SJSA1 (cell line): ENCODE results near the gene DHTKD1. TPM values are rescaled to one million over a fixed set of nuclear protein-coding genes. Genes with fewer than 3 reads are reported as not detected.
"Not testable (repeated sequence)": the region's sequence is repeated elsewhere in the genome, so short reads cannot be mapped to it uniquely, and the experiment has no call there.

Source experiments
- DNase-seq, 2 experiments: peaks; one replicate each; pipeline ENCODE4 v3.0.0-alpha.2; 2015 to 2020; ENCODE audit warnings: low spot score in 2 of 2, low read depth in 1 of 2
- H3K27ac ChIP-seq: fragments of 250-450 bp; sonication (Bioruptor Pico); 2 replicates; pipeline ENCODE4 v1.5.1; 2020; ENCODE audit warnings: mild to moderate bottlenecking, moderate library complexity
- H3K27me3 ChIP-seq: fragments of 250-450 bp; sonication (Bioruptor Pico); replicated peaks from 2 replicates; pipeline ENCODE4 v1.5.1; 2020; ENCODE audit warnings: mild to moderate bottlenecking, moderate library complexity
- H3K36me3 ChIP-seq: fragments of 250-450 bp; sonication (Bioruptor Pico); 2 replicates; pipeline ENCODE4 v1.5.1; 2020; ENCODE audit warnings: mild to moderate bottlenecking
- H3K4me1 ChIP-seq: fragments of 250-450 bp; sonication (Bioruptor Pico); replicated peaks from 2 replicates; pipeline ENCODE4 v1.6.1; 2021; ENCODE audit warnings: mild to moderate bottlenecking
- H3K4me3 ChIP-seq: fragments of 250-450 bp; sonication (Bioruptor Pico); 2 replicates; pipeline ENCODE4 v1.5.1; 2020; ENCODE audit warnings: mild to moderate bottlenecking
- H3K9me3 ChIP-seq: fragments of 250-450 bp; sonication (Bioruptor Pico); replicated peaks from 2 replicates; pipeline ENCODE4 v1.5.1; 2020; ENCODE audit warnings: mild to moderate bottlenecking
- total RNA-seq: library from RNA; depleted of rRNA; stranded (reverse); fragments of >200 nt; shearing (Covaris generic); gene quantifications from 2 replicates; pipeline ENCODE4 v1.2.3, GENCODE V29; 2014

The DHTKD1 gene
- total RNA-seq, 1 experiment from 2014 or later: 19.0 TPM

DNA sequence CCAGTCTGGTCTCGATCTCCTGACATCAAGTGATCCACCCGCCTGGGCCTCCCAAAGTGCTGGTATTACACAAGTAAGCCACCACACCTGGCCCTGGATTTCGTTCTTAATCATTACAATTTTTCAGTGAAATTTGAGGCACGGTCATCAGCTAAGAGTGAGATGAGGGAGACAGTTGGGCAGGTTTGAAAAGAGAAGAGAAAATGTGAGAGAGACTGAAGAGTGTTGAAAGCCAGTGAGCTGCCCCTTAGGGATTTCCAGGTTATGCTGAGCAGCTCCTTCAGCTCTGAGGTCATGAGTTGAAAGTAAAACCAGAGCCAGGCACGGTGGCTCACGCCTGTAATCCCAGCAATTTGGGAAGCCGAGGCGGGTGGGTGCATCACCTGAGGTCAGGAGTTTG is 20.2 kb upstream of the DHTKD1 start:
- Histone ChIP-seq H3K4me1 (peaks cover 2% of the 10 kb centered on the region), H3K36me3 (no peaks in the 10 kb centered on the region), H3K27me3 (no peaks in the 10 kb centered on the region), H3K4me3 (no peak overlapping the region), H3K27ac (no peak overlapping the region), H3K9me3 (no peaks in the 10 kb centered on the region)
- no peak for DNase-seq

- H3K4me3 ChIP-seq: no peak overlapping the region
Observed at GRCh38 chr10:12050528-12050927, 18.2 kb upstream of the DHTKD1 start.

GRCh38 chr10:12051241-12051640 is 17.5 kb upstream of the DHTKD1 start:
- no peak overlapping the region for H3K4me3 ChIP-seq
- no peak overlapping the region for H3K27ac ChIP-seq
- no peaks in the 10 kb centered on the region for H3K27me3 ChIP-seq
- no peaks in the 10 kb centered on the region for H3K36me3 ChIP-seq
- no peaks in the 10 kb centered on the region for H3K4me1 ChIP-seq
- H3K9me3 ChIP-seq: no peaks in the 10 kb centered on the region
- no peak for DNase-seq

More at GRCh38 chr10:12050528-12050927, 18.2 kb upstream of the DHTKD1 start:
- no peaks in the 10 kb centered on the region for H3K36me3 ChIP-seq
- no peaks in the 10 kb centered on the region for H3K4me1 ChIP-seq
- no peak overlapping the region for H3K27ac ChIP-seq
- H3K9me3 ChIP-seq: no peaks in the 10 kb centered on the region
- H3K27me3 ChIP-seq: no peaks in the 10 kb centered on the region
- no peak for DNase-seq

DNA sequence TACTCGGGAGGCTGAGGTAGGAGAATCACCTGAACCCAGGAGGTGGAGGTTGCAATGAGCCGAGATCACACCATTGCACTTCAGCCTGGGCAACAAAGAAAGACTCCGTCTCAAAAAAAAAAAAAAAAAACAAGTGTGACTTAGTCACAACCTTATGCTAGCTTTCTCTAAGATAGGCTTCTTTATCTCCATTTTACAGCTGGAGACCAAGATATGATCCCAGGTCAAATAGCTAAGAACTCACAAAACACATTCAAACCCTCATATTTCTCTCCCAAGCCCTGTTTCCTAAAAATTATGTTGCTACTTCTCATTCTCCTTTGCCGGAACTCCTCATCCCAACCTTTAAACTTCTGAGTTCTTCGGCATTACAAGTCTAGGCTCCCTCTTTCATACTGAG is 13.0 kb upstream of the DHTKD1 start:
- no peaks in the 10 kb centered on the region for H3K4me1 ChIP-seq
- H3K27ac ChIP-seq: no peak overlapping the region
- no peaks in the 10 kb centered on the region for H3K36me3 ChIP-seq
- no peaks in the 10 kb centered on the region for H3K9me3 ChIP-seq
- DNase-seq: no peak
- no peak overlapping the region for H3K4me3 ChIP-seq
- H3K27me3 ChIP-seq: no peaks in the 10 kb centered on the region

GRCh38 chr10:12056748-12057147 is 12.0 kb upstream of the DHTKD1 start:
- no peaks in the 10 kb centered on the region for H3K4me1 ChIP-seq
- DNase-seq: no peak
- H3K27ac ChIP-seq: no peak overlapping the region
- H3K4me3 ChIP-seq: no peak overlapping the region
- H3K36me3 ChIP-seq: no peaks in the 10 kb centered on the region
- H3K27me3 ChIP-seq: no peaks in the 10 kb centered on the region; the same call in 1 of the 2 replicates
- H3K9me3 ChIP-seq: no peaks in the 10 kb centered on the region

DNA sequence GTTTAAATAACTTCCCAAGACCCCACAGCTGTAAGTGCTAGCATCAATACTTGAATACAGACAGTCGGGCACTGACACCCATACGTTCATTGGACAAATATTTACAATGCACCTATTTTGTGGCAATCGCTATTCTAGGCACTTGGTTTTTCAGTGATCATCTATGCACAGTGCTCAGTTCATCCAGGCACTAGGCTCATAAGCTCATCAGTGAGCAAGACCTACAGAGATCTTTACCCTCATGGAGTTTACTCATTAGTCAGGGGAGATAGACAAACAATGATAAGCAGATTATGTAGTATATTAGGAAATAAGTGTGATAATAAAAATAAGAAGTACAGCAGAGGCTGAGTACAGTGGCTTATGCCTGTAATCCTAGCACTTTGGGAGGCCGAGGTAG is 7.6 kb upstream of the DHTKD1 start:
- Histone ChIP-seq H3K9me3 (no peaks in the 10 kb centered on the region), H3K27ac (no peak overlapping the region), H3K36me3 (no peaks in the 10 kb centered on the region), H3K4me3 (no peak overlapping the region), H3K27me3 (no peaks in the 10 kb centered on the region; the same call in 1 of the 2 replicates), H3K4me1 (no peaks in the 10 kb centered on the region)
- DNase-seq: no peak

DNA sequence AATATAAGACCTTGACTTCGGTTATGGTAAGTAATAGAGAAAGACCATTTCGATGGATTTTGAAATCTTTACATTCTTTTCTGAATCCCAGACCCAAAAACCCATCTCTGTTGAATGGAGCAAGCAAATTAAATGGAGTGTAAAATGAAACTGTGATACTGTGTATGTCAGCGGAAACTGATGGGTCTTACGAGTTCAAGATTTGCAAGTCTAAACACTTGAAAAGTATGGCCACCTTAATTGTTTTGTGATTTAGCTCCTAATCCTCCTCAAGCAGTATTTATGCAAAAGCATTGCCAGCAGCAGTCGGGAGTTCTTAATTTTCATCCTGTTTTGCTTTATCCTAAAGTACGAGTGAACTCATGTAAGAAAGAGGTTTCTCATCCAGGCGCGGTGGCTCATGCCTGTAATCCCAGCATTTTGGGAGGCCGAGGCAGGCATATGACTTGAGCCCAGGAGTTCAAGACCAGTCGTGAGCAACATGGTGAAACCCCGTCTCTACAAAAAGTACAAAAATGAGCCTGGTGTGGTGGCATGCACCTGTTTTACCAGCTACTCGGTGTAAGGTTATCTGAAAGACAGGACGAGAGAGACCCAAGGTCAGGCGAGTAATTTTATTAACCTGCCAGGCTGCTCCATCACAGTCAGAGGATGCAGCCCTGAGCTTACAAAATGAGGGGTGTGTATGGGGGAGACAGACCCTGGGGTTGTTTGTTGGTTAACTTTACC is 5.8 kb upstream of the DHTKD1 start:
- Histone ChIP-seq H3K27me3 (no peaks in the 10 kb centered on the region; the same call in 1 of the 2 replicates), H3K4me1 (0 out of 2 replicates have a peak, but pooled peaks cover 7% of the 10 kb centered on the region), H3K27ac (no peak overlapping the region), H3K36me3 (no peaks in the 10 kb centered on the region), H3K4me3 (no peak overlapping the region), H3K9me3 (no peaks in the 10 kb centered on the region)
- no peak for DNase-seq

DNA sequence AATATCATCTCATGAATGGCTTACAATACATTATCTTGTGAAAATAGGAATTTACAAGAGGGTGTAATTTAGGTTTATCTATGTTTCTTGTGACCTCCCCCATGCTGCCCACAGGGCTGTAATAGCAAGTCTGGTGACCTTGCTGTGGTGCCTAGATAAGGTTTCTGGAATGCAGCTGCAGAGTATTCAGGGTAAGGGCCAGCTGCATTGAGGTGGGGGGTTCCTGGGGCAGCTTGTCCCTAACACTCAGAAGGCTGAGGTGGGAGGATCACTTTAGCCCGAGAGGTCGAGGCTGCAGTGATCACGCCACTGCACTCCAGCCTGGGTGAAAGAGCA is 5.3 kb upstream of the DHTKD1 start:
- Histone ChIP-seq H3K4me1 (peaks cover 11% of the 10 kb centered on the region), H3K36me3 (no peaks in the 10 kb centered on the region), H3K4me3 (no peak overlapping the region), H3K9me3 (no peaks in the 10 kb centered on the region), H3K27ac (no peak overlapping the region), H3K27me3 (no peaks in the 10 kb centered on the region; the same call in 1 of the 2 replicates)
- DNase-seq: no peak

GRCh38 chr10:12067336-12067735 is 1.4 kb upstream of the DHTKD1 start:
- H3K27ac ChIP-seq: no peak overlapping the region

GRCh38 chr10:12071441-12071840 is 2.7 kb downstream of the DHTKD1 start:
- not testable (repeated sequence) for H3K4me3 ChIP-seq, DNase-seq, H3K27ac ChIP-seq, H3K36me3 ChIP-seq, H3K9me3 ChIP-seq, H3K27me3 ChIP-seq
- peaks cover 12% of the 10 kb centered on the region for H3K4me1 ChIP-seq

More at GRCh38 chr10:12067336-12067735, 1.4 kb upstream of the DHTKD1 start:
- Histone ChIP-seq H3K36me3 (no peaks in the 10 kb centered on the region), H3K4me1 (peaks cover 12% of the 10 kb centered on the region), H3K4me3 (no peak overlapping the region), H3K27me3 (no peaks in the 10 kb centered on the region), H3K9me3 (no peaks in the 10 kb centered on the region)
- no peak for DNase-seq

GRCh38 chr10:12073526-12073925 is 4.8 kb downstream of the DHTKD1 start:
- Histone ChIP-seq H3K36me3 (no peaks in the 10 kb centered on the region), H3K4me1 (no peaks in the 10 kb centered on the region), H3K27ac (no peak overlapping the region), H3K27me3 (no peaks in the 10 kb centered on the region), H3K9me3 (no peaks in the 10 kb centered on the region), H3K4me3 (no peak overlapping the region)
- no peak for DNase-seq

GRCh38 chr10:12077580-12078180 is 8.9 kb downstream of the DHTKD1 start:
- no peak overlapping the region for H3K4me3 ChIP-seq
- H3K36me3 ChIP-seq: no peaks in the 10 kb centered on the region
- H3K9me3 ChIP-seq: no peaks in the 10 kb centered on the region
- H3K27me3 ChIP-seq: no peaks in the 10 kb centered on the region
- no peak overlapping the region for H3K27ac ChIP-seq
- H3K4me1 ChIP-seq: peaks cover 4% of the 10 kb centered on the region; the same call in 1 of the 2 replicates
- no peak for DNase-seq

DNA sequence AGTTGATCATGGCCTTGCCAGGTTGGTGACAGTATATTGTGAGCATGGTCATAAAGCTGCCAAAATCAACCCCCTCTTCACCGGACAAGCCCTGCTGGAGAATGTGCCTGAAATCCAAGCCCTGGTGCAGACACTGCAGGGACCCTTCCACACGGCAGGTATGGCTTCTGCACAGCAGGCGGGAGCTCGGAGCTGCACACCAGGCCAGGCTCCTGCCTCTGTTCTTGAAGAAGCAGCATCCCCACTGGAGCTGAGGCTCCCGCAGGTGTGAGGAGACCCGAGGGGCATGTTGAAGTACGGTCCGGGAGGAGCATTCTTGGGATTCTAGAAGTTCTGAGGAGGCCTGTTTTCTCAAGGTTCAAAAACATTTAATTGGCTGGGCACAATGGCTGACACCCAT is 12.7 kb downstream of the DHTKD1 start:
- Histone ChIP-seq H3K4me3 (no peak overlapping the region), H3K36me3 (peaks cover 14% of the 10 kb centered on the region), H3K9me3 (no peaks in the 10 kb centered on the region), H3K27me3 (no peaks in the 10 kb centered on the region), H3K4me1 (peaks cover 4% of the 10 kb centered on the region; the same call in 1 of the 2 replicates), H3K27ac (no peak overlapping the region)
- DNase-seq: no peak

DNA sequence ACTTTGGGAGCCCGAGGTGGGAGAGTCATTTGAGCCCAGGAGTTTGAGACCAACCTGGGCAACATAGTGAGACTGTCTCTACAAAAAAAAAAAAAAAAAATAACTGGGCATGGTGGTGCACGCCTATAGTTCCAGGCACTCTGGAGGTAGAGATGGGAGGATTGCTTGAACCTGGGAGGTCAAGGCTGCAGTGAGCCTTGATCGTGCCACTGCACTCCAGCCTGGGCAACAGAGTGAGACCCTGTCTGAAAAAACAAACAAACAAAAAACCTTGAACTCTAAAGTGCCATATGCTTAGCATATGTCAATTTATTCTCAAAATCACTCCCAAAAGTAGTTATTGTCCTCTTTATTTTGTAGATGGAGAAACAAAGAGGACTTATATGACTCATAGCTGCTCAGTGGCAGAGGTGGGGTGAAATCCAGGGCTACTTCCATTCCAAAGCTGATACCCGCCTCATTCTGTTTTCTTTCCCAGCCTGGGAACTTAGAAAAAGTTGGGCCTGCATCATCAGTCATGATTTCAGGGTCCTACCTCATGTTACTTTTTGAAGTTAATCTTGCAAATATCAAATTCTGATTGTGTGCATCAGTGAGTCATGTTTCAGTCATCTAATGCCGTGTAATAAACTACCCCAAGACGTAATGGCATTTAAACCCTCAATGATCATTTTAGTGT is 13.3 kb downstream of the DHTKD1 start:
- H3K27ac ChIP-seq: 0 out of 2 replicates have a peak overlapping the region, but pooled peaks have one; percentile 15
- DNase-seq: peak in 1 of 2 experiments; percentile 41
- no peaks in the 10 kb centered on the region for H3K9me3 ChIP-seq
- H3K27me3 ChIP-seq: no peaks in the 10 kb centered on the region
- H3K4me1 ChIP-seq: peaks cover 4% of the 10 kb centered on the region; the same call in 1 of the 2 replicates
- peaks cover 20% of the 10 kb centered on the region for H3K36me3 ChIP-seq
- no peak overlapping the region for H3K4me3 ChIP-seq
